HG02840 (cell line): ENCODE results near the gene SPG21.
"Not testable (repeated sequence)": the region's sequence is repeated elsewhere in the genome, so short reads cannot be mapped to it uniquely, and the experiment has no call there.

Source experiments
- ATAC-seq: cut with Tn5 transposase; IDR thresholded peaks from one replicate; pipeline ENCODE4 v1.9.1; 2021; ENCODE audit warnings: mild to moderate bottlenecking, moderate library complexity, moderate number of reproducible peaks; ENCODE audit not compliant: unreplicated experiment, low FRiP score

The SPG21 gene

DNA sequence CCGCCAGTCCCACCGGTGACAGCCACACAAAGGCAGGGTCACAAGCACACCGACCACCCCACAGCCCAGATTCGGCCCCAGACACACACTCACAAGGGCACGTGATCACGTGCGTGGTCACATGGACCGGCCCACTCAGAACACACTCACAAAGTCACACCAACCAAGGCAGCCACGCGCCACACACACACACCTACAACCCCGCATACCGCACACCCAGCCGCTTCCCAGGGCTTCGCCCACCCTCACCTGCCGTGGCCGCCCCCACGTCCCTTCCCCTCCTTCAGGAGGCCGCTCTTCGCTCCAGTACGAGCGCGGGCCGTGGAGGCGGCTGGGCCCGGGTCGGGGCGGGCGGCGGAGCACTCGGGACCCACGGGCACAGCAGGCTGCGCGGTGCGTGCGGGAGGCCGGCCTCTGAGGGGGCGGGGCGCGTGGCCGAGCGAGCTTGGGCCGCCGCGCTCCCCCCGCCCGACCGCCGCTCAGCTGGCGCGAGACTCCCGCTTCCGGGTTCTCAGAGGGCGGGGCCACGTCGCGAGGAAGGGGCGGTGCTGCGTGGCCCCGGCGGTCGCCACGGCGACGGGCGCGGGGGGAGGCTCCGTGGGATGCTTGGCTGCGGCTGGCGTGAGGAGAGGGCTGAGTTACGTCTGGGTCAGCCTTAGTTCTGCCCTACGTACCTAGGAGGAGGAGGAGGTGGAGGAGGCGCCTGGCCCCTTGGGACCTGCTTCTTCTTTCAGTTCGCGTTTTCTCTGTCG, at the start of gene SPG21:
Gene SPG21, minus strand, starts transcription at position 499 of the 752 bp plus-strand sequence. CDS start 6,345 bp downstream, outside the sequence.
- ATAC-seq: peak; percentile 96

DNA sequence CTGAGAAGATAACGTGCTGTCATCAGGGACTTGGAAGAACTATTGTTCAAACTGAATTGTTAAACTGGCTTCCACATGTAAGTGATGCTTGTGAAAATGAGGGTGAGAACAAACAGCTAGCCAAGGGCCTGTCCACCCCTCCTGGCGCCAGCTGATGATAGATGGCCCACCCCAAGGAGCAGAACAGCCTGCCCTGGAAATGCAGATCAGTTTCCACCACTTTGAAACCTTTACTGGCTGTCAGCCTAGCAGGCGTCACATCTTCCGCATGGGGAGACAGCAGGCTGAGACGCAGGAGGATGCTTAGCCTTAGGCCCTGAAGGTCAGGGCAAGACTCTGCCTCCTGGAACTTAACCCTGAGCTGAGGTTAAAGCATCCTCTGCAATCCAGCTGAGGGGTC, 49.1 kb upstream of the SPG21 start:
- ATAC-seq: no peak

GRCh38 chr15:65038428-65038827, 48.7 kb upstream of the SPG21 start:
- no peak for ATAC-seq

- no peak for ATAC-seq
Observed at GRCh38 chr15:65037309-65037708, 47.6 kb upstream of the SPG21 start.

- no peak for ATAC-seq
Observed at GRCh38 chr15:65034719-65035118, 45.0 kb upstream of the SPG21 start.

DNA sequence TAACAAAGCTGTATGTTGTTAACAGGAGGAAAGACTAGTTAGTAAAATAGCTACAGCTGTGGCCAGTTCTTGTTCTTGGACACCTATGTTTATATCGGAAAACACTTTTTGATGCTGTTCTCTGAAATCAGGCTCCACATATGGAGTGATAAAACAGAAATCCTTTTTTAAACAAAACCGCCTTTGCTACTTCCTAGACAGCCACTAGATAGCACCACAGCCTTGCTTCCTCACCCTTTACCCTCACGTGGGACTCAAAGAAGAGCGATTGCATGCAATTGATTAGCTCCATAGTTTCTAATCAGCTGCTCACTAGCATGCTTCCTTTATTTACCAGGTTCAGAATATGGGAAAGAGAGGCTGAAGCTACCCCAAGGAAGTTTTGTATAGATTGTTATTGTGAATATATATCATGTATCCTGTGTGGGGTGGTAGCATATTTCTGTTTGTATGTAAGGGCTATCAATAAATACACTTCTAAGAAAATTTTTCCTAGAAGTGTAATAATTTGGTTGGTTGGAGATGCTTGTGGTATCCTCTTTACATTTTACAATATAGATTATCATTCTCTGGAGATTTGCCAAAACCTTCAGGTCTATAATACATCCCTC, 44.0 kb upstream of the SPG21 start:
- ATAC-seq: no peak

DNA sequence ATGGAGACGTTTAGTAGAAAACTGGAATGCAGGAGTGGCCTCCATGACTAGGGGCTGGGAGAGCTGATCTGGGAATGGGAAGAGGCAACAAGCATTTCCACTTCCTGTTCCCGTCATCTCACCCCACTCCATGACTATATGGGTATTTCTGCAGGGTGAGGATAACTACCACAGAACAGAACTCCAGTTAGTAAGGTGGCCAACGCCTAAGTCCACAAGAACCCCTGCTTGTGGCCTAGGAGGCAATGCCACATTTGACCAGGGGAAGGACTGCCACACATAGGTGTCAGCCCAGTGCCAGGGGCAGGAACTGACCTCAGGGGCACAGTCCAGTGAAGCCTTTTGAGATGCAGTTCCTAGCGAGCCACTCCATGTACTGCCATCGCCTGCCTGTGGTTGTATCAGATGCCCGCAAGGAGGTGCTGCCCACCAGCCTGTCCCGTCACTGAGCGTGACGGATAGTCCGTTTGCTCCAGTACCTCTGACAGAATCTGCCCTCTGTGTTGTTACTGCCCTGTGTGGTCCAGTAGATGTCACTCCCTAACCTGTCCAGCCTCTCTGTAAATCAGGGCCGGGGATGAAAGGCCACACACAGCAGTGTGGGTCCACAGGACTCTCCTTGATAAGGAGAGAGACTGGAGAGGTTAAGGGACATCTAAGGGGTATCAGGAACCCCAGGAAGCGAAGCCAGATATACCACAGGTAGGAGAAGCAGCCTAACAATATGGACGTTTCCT, 43.3 kb upstream of the SPG21 start:
- ATAC-seq: no peak

DNA sequence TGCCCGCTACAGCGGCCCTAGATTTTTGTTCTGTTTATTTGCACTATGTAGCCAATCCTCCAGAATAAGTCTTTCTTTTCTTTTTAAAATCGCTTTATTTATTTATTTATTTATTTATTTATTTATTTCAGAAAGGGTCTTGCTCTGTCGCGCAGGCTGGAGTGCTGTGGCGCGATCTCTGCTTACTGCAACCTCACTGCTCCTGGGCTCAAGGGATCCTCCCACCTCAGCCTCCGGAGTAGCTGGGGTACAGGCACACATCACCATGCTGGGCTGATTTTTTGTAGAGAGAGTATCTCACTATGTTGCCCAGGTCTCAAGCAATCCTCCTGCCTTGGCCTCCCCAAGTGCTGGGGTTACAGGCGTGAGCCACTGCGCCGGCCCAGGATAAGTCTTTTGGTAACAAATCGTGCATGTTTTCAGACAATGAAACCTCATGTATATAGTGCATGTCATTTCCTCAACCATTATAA, 40.1 kb upstream of the SPG21 start:
- no peak for ATAC-seq

DNA sequence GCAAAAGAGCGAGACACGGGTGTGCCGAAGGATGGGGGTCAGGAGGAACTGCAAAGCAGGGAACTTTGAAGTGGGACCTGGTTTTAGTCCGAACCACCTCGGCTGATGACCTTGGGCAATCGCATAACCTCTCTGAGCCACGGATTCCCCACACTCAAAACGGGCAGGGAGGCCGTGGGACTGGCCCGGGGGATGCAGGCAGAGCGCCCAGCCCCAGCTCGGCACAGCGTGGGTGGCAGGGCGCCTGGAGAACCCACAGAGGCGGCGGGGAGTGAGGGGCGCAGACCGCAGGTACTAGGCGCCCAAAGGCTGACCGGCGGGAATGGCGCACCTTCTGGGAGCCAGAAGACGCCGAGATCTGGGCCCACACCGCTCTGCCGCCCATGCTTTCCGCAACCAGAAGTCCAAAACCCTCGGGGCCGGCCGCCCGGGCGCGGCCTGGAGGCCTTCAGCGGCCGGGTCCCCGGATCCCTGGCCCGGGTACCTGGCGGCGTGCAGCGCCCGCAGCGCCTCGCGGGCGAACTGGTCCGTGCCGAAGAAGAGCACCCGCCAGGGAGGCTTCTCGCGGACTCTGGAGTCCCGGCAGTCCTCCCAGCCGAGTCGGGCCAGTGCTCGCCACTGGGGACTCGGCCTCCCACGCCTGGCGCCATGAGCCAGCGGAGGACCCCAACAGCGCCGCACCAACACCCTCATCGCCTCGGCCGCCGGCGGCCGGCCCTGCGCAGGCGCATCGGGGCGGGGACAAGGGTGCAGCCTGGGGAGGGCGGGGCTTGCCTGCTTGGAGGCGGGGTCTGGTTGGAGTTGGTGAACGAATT, 39.4 kb upstream of the SPG21 start, which contains the start of gene MTFMT:
Gene MTFMT, minus strand, starts transcription at position 719 of the 815 bp plus-strand sequence. Its CDS starts 26 bp downstream, at position 693.
- ATAC-seq: peak; percentile 60

DNA sequence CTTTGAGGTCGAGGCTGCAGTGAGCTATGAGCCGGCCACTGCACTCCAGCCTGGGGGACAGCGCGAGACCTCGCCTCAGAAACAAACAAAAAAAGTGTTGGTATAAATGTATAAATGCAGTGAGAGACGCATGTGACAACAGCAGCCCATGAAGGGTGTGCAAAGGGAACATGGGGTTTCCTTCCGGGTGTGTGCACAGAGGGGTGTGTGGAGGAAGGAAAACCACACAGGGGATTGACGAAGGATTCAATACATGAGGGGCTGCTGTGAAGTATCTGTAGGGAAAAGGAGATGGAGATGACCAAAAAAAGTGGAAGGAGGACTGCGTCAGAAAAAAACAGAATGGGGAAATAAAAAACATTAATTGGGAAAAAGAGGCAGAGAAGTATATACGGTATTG, 38.6 kb upstream of the SPG21 start:
- ATAC-seq: no peak

DNA sequence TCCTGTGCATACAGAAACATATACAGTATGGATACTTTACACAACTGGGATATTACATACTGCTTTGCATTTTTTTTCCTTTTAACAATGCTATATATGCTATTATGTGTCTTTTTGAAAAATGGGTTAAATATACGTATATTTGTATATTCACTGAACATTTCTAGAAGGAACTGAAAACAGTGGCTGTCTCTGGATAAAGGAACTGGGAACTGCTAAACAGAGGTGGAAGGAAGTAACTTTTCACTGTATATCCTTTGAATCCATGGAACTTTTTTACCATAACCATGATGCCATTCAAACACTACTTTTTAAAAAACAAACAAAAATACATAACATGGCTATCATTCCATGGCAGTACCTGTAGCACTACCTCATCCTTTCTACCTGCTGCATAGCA, 37.9 kb upstream of the SPG21 start:
- no peak for ATAC-seq

- ATAC-seq: no peak
Observed at GRCh38 chr15:65026756-65027155, 37.0 kb upstream of the SPG21 start.

DNA sequence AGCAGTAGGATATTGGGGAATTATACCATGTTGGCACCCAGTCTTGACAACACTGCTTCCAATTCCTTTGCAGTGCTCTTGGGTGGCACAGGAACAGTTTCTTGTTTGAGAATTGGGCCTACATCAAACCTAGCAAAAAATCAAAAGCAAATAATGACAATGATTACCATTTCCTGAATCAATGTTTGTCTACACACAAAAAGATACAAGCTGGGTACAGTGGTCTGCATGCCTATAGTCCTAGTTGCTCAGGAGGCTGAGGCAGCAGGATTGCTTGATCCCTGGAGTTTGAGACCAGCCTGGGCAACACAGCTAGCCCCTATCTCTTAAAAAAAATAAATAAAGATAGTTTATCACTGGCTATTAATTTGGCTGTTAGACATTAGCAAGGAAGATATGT, 31.8 kb upstream of the SPG21 start:
- no peak for ATAC-seq

- no peak for ATAC-seq
Observed at GRCh38 chr15:65020419-65020818, 30.7 kb upstream of the SPG21 start.

GRCh38 chr15:65011198-65011597, 21.5 kb upstream of the SPG21 start:
- ATAC-seq: not testable (repeated sequence)

GRCh38 chr15:65008983-65009382, 19.3 kb upstream of the SPG21 start:
- no peak for ATAC-seq

DNA sequence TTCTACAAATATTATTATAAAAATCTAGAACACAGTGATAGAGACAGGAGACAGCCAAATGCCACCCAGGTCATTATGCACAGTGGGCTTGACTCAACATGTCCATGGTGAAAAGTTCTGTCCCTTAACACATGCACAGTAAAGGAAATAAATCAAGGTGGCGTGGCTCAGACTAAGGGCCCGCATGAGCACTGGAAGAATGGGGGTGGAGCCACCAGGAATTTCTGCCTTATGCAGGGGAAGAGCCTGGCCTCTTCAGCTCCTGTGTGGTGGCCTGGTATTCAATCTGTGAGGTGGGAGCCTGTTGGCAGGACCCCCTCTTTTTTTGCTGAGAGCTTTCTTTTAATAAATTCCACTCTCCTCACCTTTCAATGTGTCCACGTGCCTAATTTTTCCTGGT, 17.2 kb upstream of the SPG21 start:
- ATAC-seq: no peak

DNA sequence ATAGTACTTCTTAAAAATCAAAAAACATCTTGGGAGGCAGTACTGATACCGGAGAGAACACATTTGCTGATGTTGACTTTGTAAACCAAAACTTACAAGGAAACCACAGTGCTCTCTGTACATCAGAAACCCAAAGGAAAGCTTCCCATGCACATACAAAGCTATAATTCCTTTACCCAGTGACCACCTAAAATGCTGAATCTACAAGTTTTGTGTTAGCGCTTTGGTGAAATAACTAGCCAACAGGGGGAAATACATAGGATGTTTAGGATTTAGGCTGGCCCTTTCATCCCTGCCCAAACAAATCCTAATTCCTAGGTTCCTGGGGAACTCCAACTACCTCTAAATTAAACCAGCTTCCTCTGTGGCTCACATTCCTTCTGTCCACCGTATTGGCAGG, 15.3 kb upstream of the SPG21 start:
- no peak for ATAC-seq

DNA sequence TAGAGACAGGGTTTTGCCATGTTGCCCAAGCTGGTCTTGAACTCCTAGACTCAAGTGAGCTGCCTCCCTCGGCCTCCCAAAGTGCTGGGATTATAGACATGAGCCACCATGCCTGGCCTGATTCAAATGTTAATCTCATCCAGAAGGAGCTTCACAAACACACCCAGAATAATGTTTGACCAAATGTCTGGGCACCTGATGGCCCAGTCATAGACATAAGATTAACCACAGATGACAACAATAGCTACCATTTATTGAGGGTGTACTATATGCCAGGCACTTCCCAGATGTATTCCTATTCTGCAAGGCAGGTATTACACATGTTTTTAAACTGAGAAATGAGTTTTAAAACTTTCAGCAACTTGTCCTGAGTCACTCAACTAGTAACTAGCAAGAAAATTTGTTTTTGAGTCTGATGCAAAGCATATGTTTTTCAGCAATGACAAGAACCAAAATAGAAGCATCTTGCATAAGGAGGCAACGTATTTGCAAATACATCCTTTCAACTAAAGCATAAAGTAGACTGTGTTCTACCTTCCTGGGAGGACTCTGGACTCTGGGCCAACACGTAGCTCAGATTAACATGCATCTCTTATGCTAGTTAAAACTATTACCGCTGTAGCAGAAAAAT, 8.1 kb upstream of the SPG21 start:
- ATAC-seq: no peak

GRCh38 chr15:64997066-64997465, 7.4 kb upstream of the SPG21 start:
- no peak for ATAC-seq
